GM12865 (cell line): ENCODE data around the gene SYTL3.
"Not testable (repeated sequence)": the region's sequence is repeated elsewhere in the genome, so short reads cannot be mapped to it uniquely, and the experiment has no call there.

Experiments
- DNase-seq: peaks from one replicate; pipeline ENCODE4 v3.0.0; 2010; ENCODE audit warnings: low read depth
- H3K4me3 ChIP-seq: 2 replicates; pipeline ENCODE4 v1.5.1; 2011; ENCODE audit warnings: mild to moderate bottlenecking, low read depth, low read length, control low read depth
- CTCF ChIP-seq: IDR thresholded peaks from 2 replicates; pipeline ENCODE4 v1.5.1; 2011; ENCODE audit warnings: low read length, control low read depth, low read depth, inconsistent platforms; ENCODE audit not compliant: insufficient read depth; ENCODE audit errors: missing control alignments

Gene SYTL3, protein sequence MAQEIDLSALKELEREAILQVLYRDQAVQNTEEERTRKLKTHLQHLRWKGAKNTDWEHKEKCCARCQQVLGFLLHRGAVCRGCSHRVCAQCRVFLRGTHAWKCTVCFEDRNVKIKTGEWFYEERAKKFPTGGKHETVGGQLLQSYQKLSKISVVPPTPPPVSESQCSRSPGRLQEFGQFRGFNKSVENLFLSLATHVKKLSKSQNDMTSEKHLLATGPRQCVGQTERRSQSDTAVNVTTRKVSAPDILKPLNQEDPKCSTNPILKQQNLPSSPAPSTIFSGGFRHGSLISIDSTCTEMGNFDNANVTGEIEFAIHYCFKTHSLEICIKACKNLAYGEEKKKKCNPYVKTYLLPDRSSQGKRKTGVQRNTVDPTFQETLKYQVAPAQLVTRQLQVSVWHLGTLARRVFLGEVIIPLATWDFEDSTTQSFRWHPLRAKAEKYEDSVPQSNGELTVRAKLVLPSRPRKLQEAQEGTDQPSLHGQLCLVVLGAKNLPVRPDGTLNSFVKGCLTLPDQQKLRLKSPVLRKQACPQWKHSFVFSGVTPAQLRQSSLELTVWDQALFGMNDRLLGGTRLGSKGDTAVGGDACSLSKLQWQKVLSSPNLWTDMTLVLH

DNA sequence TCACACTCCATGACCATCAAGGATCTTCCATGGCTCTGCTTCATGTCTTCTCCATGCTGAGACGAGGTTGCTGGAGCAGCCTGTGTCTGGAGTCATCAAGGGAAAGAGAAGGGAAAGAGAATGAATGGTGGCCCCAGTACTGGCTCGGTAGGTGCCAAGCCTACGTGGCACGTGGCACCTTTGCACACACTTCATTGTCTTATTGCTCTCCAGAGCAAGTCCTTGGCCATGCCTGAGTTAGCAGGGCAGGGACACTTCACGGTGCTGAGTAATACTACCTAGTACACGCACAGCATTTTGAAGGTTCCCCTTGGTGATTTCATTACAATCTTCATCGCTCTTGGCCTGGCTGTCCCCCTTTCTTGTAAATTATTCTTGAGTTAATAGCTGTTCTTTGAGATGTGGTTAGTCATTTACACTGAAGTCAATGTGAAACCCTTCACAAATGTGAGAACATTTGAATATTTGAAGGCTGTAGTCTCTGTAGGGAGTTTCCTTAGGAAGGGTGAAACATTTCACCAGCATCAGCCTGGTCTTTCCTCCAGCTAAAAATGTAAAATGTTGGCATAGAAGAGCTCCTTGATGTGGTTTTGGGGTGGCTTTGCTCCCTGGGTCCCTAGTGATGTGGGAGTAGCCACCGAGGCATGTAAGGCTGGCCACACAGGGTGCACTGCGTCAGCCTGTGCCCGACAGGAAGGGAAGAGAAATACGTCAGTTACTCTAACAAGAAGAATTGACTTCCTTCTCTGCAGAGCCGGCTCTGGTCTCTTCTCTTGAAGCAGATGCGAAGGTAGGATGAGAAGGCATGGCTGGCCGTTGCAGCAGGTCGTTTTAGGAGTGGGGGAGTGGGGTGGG, at the start of gene SYTL3:
TSS of gene SYTL3 (plus strand) at position 766 of the 855 bp plus-strand sequence. CDS start 13,215 bp downstream, outside the sequence.
- H3K4me3 ChIP-seq = peak within 1 kb of the TSS; percentile 57
- peak; percentile 88 for DNase-seq

DNA sequence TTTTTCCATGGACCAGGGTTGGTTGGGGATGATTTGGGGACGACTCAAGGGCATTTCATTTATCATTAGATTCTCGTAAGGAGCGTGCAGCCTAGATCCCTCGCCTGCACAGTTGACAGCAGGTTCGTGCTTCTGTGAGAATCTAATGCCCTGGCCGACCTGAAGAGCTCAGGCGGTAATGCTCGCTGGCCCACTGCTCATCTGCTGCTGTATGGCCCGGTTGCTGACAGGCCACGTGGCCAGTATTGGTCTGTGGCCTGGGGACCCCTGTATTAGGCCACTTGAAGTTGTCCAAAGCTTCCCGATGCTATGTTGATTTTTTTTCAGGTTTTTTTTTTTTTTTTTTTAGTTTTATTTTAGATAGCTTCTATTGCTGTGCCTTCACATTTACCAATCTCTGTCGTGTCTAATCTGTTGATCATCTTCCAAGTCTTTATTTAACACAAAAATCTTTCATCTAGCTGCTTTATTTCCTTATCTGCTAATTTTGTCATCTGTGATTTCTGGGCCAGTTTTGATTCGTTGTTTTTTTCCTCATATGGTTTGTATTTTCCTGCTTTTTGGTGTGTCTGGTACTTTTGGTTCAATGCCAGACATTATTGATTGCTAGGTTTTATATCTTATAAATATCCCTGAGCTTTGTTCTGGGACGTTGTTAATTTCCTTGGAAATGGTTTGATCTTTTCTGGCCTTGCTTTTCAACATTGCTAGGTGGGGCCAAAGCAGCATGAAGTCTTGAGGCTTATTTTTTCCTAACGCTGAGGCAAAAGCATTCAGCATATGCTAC, 46.4 kb upstream of the SYTL3 start:
- no peak overlapping the region for H3K4me3 ChIP-seq
- TF ChIP-seq CTCF = no peak

More for the DNA sequence above, at the start of gene SYTL3:
- no peak for TF ChIP-seq CTCF

DNA sequence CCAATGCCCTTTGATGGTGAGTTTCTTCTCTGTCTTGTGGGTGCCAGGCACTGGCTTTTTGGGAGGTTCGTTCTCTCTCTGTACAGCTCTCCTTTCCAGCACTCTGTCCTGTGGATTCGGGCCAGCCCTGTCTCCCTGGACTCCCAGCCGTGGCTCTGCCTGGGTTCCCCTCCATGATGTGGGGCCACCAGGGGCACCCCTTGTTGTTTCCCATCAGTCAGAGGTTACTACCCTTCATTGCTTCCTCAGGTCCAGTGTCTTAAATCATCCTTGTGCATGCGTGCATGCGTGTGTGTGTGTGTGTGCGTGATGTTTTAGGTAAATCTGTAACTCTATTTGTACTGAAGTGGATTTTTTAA, 45.8 kb upstream of the SYTL3 start:
- no peak for DNase-seq
- TF ChIP-seq CTCF = no peak
- no peak overlapping the region for H3K4me3 ChIP-seq

More for the DNA sequence above, 46.4 kb upstream of the SYTL3 start:
- no peak for DNase-seq

- TF ChIP-seq CTCF = peak; percentile 68
- DNase-seq = peak; percentile 68
- H3K4me3 ChIP-seq = no peak overlapping the region
Measured at GRCh38 chr6:158605266-158605878, 44.5 kb upstream of the SYTL3 start.

GRCh38 chr6:158606011-158606410, 43.8 kb upstream of the SYTL3 start:
- not testable (repeated sequence) for DNase-seq, H3K4me3 ChIP-seq

DNA sequence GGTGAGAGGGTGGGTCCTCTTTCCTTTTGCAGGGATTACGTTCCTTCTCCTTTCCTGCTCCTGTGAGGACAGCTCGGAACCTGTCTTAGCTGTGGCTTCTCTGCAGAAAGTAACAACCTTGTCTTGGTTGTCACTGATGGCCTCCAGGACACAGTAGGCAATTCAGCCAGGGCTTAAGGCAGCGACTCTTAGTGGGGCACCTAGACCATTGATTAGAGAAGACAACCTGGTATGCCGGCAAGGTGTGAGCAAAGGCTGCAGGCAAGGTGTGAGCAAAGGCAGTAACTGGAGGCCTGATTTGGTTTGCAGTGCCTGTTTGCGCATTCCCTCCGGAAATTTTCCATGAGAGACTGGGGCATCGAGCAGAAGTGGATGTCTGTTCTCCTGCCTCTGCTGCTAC, 42.9 kb upstream of the SYTL3 start:
- no peak overlapping the region for H3K4me3 ChIP-seq
- no peak for DNase-seq
- no peak for TF ChIP-seq CTCF
